ENCODE data around the gene RPL27. TPM values are rescaled to one million over a fixed set of nuclear protein-coding genes. Genes with fewer than 3 reads are reported as not detected.

Gene RPL27
- total and polyA plus RNA-seq, 2 of the 13 experiments (the other 11 are each of a cell fraction or from before 2014, with no cell fraction given): 1,585 to 5,840 TPM

GRCh38 chr17:43028221-43028861 lies 30.1 kb downstream of the RPL27 start (continued):
- TF ChIP-seq ISX (CRISPR knock-in tag; conservative IDR thresholded peaks at IDR 0.05): no peak
- TF ChIP-seq IKZF4 (CRISPR knock-in tag; IDR thresholded peaks at IDR 0.05; ENCODE audit: borderline replicate concordance, low read depth, not compliant biosample characterization): peak; percentile 59
- TF ChIP-seq POLR2AphosphoS5 (IDR thresholded peaks at IDR 0.05; ENCODE audit: low read depth, low read length): no peak
- TF ChIP-seq NFE2 (CRISPR knock-in tag; IDR thresholded peaks at IDR 0.05): no peak
- TF ChIP-seq ZNF616 (CRISPR knock-in tag; IDR thresholded peaks at IDR 0.05; ENCODE audit: low read depth): no peak
- TF ChIP-seq EED (CRISPR knock-in tag; IDR thresholded peaks at IDR 0.05): peak; percentile 58; the same call in 1 of the 2 replicates
- peak; percentile 21; the same call in 1 of the 2 replicates for TF ChIP-seq CENPT (CRISPR knock-in tag; IDR thresholded peaks at IDR 0.05; ENCODE audit: low read depth)
- TF ChIP-seq ARHGAP35 (CRISPR knock-in tag; IDR thresholded peaks at IDR 0.05; ENCODE audit: borderline replicate concordance): 0 out of 2 replicates have a peak, but pooled peaks have one; percentile 52
- TF ChIP-seq ZFP90 (CRISPR knock-in tag; IDR thresholded peaks at IDR 0.05; ENCODE audit: borderline replicate concordance): 0 out of 2 replicates have a peak, but pooled peaks have one; percentile 36
- TF ChIP-seq NFKBIZ (CRISPR knock-in tag; IDR thresholded peaks at IDR 0.05): no peak
- TF ChIP-seq ZNF407 (CRISPR knock-in tag; IDR thresholded peaks at IDR 0.05; ENCODE audit: not compliant biosample characterization): peak; percentile 39
- TF ChIP-seq ZNF574 (CRISPR knock-in tag; IDR thresholded peaks at IDR 0.05): peak; percentile 37; the same call in 1 of the 2 replicates
- peak; percentile 52 for TF ChIP-seq SAP130 (CRISPR knock-in tag; IDR thresholded peaks at IDR 0.05; ENCODE audit: low read depth)
- TF ChIP-seq ZNF75D (CRISPR knock-in tag; IDR thresholded peaks at IDR 0.05; ENCODE audit: borderline replicate concordance): 0 out of 2 replicates have a peak, but pooled peaks have one; percentile 35
- TF ChIP-seq BCLAF1 (IDR thresholded peaks at IDR 0.05): no peak

Data from HepG2 (cell line).